ENCODE results near the gene CHCHD3.
A peak's percentile ranks its signal among the peaks of the same experiment; 100 is the strongest.

Gene CHCHD3

GRCh38 chr7:133051719-133052400 lies 30.0 kb downstream of the CHCHD3 start:
- peaks cover 84% of the 10 kb centered on the region for H3K79me2 ChIP-seq (ENCODE audit: insufficient read depth, low read length)
- TF ChIP-seq EZH2phosphoT487 (IDR thresholded peaks at IDR 0.05; ENCODE audit: borderline replicate concordance), result no peak
- no peak overlapping the region for H2AFZ ChIP-seq (ENCODE audit: low read length)
- H4K20me1 ChIP-seq (ENCODE audit: insufficient read depth, low read length, poor library complexity, severe bottlenecking), result peaks cover 21% of the 10 kb centered on the region
- no peaks in the 10 kb centered on the region; the same call in 1 of the 2 replicates for H3F3A ChIP-seq (ENCODE audit: low read depth)
- H3K4me2 ChIP-seq (ENCODE audit: low read depth, low read length, poor library complexity, severe bottlenecking), result no peak overlapping the region
- H3K36me3 ChIP-seq (ENCODE audit: insufficient read depth, low read length), result peaks cover 1% of the 10 kb centered on the region; the same call in 1 of the 2 replicates
- no peaks in the 10 kb centered on the region for H3K4me1 ChIP-seq (ENCODE audit: insufficient read depth, low read length, poor library complexity, severe bottlenecking)
- no peaks in the 10 kb centered on the region for H3K9me3 ChIP-seq (ENCODE audit: insufficient read depth, low read depth, low read length)
- no peak overlapping the region for H3K4me3 ChIP-seq (ENCODE audit: low read length, poor library complexity, severe bottlenecking)
- H3K9me2 ChIP-seq (replicated peaks; ENCODE audit: low read depth, low read length), result no peaks in the 10 kb centered on the region
- no peaks in the 10 kb centered on the region for H3K27me3 ChIP-seq (ENCODE audit: insufficient read depth, low read length, poor library complexity, severe bottlenecking)
- no peak overlapping the region for H3K9ac ChIP-seq (ENCODE audit: low read depth, low read length, poor library complexity, severe bottlenecking)

- Histone ChIP-seq H3K27me3 (ENCODE audit: insufficient read depth, low read length, poor library complexity, severe bottlenecking) (no peaks in the 10 kb centered on the region), H3K9ac (ENCODE audit: low read depth, low read length, poor library complexity, severe bottlenecking) (no peak overlapping the region), H2AFZ (ENCODE audit: low read length) (no peak overlapping the region), H3K4me2 (ENCODE audit: low read depth, low read length, poor library complexity, severe bottlenecking) (no peak overlapping the region), H3K9me2 (replicated peaks; ENCODE audit: low read depth, low read length) (no peaks in the 10 kb centered on the region), H3K36me3 (ENCODE audit: insufficient read depth, low read length) (peaks cover 3% of the 10 kb centered on the region; the same call in 1 of the 2 replicates), H3K4me3 (ENCODE audit: low read length, poor library complexity, severe bottlenecking) (no peak overlapping the region), H3K4me1 (ENCODE audit: insufficient read depth, low read length, poor library complexity, severe bottlenecking) (no peaks in the 10 kb centered on the region), H3K9me3 (ENCODE audit: insufficient read depth, low read depth, low read length) (no peaks in the 10 kb centered on the region), H4K20me1 (ENCODE audit: insufficient read depth, low read length, poor library complexity, severe bottlenecking) (peaks cover 20% of the 10 kb centered on the region), H3K79me2 (ENCODE audit: insufficient read depth, low read length) (peaks cover 78% of the 10 kb centered on the region), H3F3A (ENCODE audit: low read depth) (no peaks in the 10 kb centered on the region)
- TF ChIP-seq EZH2phosphoT487 (IDR thresholded peaks at IDR 0.05; ENCODE audit: borderline replicate concordance), result no peak
- TF ChIP-seq CTCF (conservative IDR thresholded peaks at IDR 0.05; ENCODE audit: low read length), result peak; percentile 56
These were observed 30.8 kb downstream of the CHCHD3 start for GRCh38 chr7:133051066-133051465.

GRCh38 chr7:133050200-133050995 lies 31.5 kb downstream of the CHCHD3 start:
- Histone ChIP-seq H3K9me2 (replicated peaks; ENCODE audit: low read depth, low read length) (no peaks in the 10 kb centered on the region), H3K27me3 (ENCODE audit: insufficient read depth, low read length, poor library complexity, severe bottlenecking) (no peaks in the 10 kb centered on the region), H3K4me1 (ENCODE audit: insufficient read depth, low read length, poor library complexity, severe bottlenecking) (no peaks in the 10 kb centered on the region), H3K9ac (ENCODE audit: low read depth, low read length, poor library complexity, severe bottlenecking) (no peak overlapping the region), H3K4me3 (ENCODE audit: low read length, poor library complexity, severe bottlenecking) (no peak overlapping the region), H2AFZ (ENCODE audit: low read length) (no peak overlapping the region), H3K36me3 (ENCODE audit: insufficient read depth, low read length) (peaks cover 3% of the 10 kb centered on the region; the same call in 1 of the 2 replicates), H3K79me2 (ENCODE audit: insufficient read depth, low read length) (peaks cover 73% of the 10 kb centered on the region), H3K4me2 (ENCODE audit: low read depth, low read length, poor library complexity, severe bottlenecking) (no peak overlapping the region), H3F3A (ENCODE audit: low read depth) (no peaks in the 10 kb centered on the region), H3K9me3 (ENCODE audit: insufficient read depth, low read depth, low read length) (no peaks in the 10 kb centered on the region), H4K20me1 (ENCODE audit: insufficient read depth, low read length, poor library complexity, severe bottlenecking) (peaks cover 17% of the 10 kb centered on the region)
- TF ChIP-seq CTCF (conservative IDR thresholded peaks at IDR 0.05; ENCODE audit: low read length) (no peak), EZH2phosphoT487 (IDR thresholded peaks at IDR 0.05; ENCODE audit: borderline replicate concordance) (no peak)
